Ecto neural progenitor cell (in vitro differentiated cells): ENCODE results near the gene RGS14.

ENCODE experiments used
- DNase-seq: peaks from one replicate; pipeline ENCODE4 v3.0.0-alpha.2; 2018; ENCODE audit warnings: low spot score

The RGS14 gene, protein sequence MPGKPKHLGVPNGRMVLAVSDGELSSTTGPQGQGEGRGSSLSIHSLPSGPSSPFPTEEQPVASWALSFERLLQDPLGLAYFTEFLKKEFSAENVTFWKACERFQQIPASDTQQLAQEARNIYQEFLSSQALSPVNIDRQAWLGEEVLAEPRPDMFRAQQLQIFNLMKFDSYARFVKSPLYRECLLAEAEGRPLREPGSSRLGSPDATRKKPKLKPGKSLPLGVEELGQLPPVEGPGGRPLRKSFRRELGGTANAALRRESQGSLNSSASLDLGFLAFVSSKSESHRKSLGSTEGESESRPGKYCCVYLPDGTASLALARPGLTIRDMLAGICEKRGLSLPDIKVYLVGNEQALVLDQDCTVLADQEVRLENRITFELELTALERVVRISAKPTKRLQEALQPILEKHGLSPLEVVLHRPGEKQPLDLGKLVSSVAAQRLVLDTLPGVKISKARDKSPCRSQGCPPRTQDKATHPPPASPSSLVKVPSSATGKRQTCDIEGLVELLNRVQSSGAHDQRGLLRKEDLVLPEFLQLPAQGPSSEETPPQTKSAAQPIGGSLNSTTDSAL

GRCh38 chr5:177357459-177358351 lies at the start of gene RGS14:
TSS of gene RGS14 (plus strand) at chr5:177357924. CDS start at chr5:177358025, 101 bp downstream.
- DNase-seq = no peak

DNA sequence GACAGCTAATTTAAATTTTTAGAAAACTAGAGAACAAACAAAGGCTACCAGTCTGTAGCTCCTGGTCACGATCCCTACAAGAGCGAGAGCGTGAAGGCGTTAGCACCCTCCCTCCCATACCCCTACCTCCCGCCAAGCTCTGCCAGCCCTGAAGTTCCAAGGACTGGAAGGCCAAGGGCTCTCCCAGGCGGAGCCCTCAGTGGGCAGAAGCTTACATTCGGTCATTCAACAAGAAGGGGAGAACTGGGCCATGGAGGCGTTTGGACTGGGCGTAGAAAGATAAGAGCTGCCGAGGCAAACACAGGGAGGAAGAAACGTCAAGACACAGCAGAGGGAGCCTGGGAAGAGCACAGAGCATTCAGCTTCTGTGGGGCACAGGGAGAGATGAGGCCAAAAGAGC lies 49.0 kb upstream of the RGS14 start:
- DNase-seq = no peak

DNA sequence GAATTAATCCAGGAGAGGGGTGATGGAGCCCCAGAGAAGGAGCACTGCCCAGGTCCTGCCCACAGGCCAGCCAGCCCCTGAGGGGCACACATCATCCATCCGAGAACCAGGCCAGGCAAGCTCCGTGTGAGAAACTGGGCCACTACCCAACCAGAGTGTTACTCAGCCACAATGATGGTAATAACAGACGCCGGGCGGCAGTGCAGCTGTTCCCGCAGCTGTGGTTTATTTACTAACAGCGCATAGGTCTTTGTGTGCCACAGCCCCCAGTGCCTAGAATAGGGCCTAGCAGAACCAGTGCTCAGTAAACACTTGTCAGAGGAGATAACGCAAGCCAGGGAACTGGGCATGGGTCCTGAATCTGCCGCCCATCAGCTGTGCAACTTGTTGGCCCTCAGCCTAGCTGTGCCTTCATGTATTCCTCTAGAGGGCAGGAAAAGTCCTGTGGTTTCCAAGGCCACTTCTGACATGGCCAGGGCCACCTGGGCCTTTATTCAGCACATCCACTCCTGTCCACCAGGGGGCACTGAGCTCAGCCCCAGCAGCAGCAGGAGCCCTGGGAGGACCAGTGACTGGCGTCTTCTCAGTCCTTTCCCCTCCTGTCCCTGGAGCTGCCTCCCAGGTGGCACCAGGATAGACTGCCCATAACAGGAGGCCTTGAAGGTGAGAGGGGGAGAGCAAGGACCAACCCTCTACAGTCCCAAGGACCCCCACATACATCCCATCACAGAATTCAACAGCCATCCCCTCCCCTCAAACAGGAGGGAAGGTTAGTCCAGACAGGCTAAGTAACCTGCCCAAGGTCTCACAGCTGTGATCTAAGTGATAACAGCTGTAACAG lies 48.2 kb upstream of the RGS14 start:
- DNase-seq = peak; percentile 82

DNA sequence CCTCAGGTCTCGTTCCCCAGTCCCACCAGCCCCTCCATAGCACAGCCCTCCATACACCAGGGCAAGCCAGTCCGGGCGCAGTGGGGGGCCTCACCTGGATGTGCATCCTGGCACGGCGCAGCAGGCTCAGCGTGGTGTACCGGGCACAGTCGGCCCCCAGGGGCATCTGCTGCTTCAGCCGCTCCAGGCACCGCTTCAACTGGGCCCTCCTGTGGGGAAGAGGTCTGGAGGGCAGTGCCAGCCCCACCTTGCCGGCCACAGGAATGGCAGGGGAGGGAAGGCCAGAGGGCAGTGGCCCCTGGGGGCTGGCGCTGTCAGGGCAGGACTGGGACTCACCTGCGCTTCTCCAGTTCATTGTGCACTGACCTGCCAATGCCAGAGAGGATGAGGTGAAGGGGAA lies 47.4 kb upstream of the RGS14 start:
- no peak for DNase-seq

DNA sequence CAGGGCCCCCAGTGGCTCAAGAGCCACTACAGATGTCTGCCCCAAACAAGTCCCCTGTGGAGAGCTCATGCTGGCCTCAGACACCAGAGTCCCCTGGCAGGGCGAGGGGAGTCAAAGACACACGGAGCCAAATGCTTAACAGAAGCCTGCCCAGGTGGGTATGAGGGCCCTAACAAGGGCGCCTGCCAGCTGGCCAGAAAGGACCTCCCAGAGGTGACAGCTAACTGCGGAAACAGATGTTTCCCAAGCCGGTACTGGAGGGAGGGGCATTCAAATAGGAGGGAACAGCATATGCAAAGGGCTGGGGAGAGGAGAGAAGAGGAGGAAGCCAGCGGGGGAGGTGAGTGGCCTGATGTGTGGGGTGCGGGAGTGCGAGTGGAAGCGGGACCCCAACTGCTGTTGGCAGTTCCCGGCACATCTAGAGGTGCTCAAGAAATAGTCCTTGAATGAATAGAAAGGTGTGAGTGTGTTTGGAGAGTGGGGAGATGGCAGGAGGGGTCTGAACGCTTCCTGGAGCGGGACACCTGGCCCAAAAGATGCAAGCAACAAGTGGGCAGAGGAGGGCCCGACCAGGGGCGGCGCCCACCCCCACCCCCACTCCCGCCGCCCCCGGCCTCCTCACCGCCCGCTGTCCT lies 46.9 kb upstream of the RGS14 start:
- DNase-seq = no peak

GRCh38 chr5:177311392-177311722 lies 46.4 kb upstream of the RGS14 start:
- no peak for DNase-seq

- DNase-seq = peak; percentile 98
These were observed 45.7 kb upstream of the RGS14 start, which contains the start of gene MXD3 for GRCh38 chr5:177311723-177312648. TSS of gene MXD3 (minus strand) at chr5:177311898. CDS start at chr5:177311830, 68 bp downstream.

DNA sequence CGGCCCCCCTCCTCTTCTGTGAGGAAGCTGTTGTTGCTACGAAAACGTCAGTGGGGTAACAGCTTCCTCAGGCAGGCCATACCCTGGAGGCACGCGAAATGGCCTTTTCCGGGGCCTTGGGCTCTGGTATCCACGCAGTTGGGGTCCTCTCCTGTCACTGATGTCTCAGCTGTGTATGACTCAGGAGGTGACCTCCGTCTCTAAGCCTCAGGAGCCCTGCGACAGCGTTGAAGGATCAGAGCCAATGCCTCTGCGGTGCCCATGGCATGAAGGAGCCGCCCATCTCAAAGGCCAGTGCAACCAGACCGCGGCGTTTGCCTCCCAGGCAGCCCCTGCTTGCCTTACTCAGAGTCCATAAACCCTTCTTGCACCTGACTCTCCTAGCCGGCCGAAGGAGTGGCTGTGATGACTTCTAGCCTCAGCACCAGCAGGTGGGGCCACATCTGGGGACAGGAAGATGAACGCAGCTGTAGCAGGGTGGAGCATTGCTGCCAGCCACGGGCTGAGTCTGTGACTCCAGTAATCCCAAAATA lies 45.0 kb upstream of the RGS14 start:
- peak; percentile 78 for DNase-seq

DNA sequence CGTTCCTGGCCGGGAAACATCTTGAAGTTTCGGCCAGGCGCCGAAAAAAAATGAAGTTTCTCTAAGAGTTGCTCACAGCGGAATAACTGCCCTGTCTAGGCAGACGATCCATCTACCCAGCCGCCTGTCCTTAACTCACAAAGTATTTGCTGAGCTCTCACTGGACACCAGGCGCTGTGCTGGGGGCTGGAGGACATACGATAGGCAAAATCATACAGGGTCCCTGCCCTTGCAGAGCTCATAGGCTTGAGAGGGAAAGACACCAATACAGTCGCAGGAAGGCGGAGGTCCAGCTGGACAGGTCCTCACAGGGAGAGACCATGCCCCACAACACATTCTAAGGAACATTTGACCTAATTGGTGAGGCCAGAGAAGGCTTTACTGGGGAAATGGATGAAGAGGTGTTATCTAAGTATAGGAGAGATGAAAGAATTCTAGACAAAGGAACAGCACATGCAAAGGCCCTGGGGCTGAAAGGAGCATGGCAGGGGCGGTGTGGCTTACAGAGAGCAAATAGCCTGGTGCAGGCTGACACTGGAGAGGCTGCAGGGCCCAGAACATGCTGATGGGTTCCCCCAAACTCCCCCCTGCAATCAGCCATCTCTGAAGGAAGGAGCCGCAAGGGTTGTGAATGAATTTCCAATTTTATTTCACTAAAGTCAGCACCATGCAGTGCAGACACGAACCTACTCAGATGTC lies 44.0 kb upstream of the RGS14 start:
- DNase-seq = no peak

GRCh38 chr5:177314376-177315342 lies 43.1 kb upstream of the RGS14 start:
- DNase-seq = no peak

DNA sequence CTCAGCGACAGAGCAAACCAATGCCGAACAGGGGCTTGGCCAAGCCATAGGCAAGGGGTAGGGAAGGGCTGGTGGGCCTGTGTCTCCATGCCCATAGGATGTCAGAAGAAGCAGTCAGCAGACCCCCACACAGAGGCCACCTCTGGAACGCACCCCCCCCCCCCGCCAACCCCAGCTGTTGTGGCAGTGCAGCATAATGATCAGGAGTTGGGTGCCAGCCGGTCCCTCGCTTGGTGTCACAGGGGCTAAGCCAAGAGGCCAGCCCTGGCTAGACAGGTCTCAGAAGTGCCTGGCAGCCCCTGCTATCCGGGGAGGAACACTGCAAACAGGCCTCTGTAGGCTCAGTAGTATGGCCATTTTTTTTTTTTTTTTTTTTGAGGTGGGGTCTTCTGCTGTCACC lies 42.3 kb upstream of the RGS14 start:
- no peak for DNase-seq

DNA sequence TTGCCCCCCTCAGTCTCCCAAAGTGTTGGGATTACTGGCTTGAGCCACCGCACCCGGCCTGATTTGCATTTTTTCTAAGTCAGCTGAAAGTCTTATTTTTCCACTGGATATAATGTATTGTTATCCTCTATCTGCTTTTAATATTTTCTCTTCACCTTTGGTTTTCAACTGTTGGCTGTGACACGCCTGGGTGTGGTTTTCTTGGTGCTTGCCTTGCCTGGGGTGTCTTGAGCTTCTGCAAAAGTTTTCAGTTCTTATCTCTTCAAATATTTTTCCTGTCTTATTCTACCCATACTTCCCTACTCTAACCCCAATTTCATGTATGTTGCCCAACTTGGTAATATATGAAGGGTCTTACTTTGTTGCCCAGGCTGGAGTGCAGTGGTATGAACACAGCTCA lies 41.7 kb upstream of the RGS14 start:
- no peak for DNase-seq

DNA sequence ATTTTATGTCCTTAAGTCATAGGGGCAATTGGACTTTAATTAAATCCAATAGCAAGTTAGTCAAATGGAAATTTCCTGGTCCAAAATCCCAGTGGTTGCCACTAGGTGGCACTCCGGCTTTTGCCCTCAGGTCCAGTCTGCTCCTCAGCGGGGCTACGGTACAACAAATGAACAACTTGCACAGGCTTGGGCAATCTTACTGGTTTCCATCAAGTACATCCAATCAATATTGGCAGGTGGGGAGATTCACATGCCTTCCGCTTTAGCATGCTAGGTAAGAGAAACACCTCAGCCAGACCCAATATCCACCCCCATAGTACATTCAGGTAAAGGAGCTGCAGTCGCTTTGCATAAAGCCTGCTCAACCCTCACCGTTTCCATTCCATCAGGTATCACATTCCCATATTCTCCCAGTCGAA lies 39.8 kb upstream of the RGS14 start:
- peak; percentile 72 for DNase-seq

DNA sequence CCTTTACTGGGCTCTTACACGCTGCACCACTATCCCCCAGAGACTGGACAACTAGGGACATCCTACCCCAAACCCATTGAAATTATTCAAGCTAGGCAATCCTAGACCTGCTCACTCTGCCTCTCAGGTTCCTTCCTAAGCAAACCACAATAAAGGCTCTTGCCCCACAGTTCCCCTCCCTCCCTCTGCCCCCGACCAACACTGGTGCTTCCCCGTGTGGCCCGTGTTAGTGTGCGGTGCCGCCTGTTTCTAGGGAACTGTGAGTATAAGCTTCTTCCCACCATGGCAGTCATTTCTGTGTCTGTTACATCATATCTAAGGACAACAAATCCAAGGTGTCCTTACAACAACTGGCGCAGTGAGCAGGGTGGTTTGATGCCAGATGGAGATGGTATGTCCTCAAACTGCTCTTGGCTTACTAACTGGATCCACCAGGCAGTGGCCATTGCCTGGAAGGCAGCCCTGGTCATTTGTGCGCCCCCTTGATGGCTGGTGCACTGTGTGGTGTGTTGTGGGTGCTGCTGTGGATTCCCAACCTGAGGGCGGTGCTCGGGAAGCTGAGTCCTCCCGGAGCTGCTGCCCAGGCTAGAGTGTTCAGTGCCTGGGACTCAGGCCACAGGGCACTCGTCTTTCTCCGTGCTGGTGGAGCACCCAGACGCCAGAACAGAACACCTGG lies 37.7 kb upstream of the RGS14 start:
- no peak for DNase-seq

- DNase-seq = no peak
These were observed 36.8 kb upstream of the RGS14 start for GRCh38 chr5:177320879-177321278.

DNA sequence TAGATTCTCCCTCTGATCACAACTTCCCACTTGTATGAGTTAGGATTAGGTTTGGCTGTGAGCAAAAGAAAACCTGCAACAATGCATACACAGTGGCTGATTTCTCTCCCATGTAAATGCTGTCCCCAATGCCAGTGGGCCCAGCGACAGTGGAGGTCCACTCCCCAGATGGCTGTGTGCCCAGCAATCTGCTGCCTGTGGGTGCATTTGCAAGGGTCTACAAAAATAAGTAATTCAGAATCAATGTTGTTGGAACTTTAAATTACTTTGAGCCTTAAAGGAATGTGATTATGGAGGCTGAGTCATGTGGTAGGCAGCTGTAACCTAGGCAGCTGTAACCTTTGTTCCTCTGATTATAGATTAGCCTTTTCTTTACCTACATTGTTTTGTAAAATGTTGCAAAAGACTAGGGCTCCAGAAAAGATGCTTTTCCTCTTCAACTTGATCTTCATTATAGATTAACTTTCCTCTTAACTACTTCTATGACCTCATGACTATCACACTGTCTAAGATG lies 31.8 kb upstream of the RGS14 start:
- DNase-seq = no peak
